Umbilical cord (tissue), 2 donors: ENCODE measurements around the gene PSMA6. TPM values are rescaled to one million over a fixed set of nuclear protein-coding genes. Genes with fewer than 3 reads are reported as not detected.
"Not testable (repeated sequence)": the region's sequence is repeated elsewhere in the genome, so short reads cannot be mapped to it uniquely, and the experiment has no call there.

Source experiments
- DNase-seq: peaks from one replicate; pipeline ENCODE4 v3.0.0-alpha.2; 2015; ENCODE audit warnings: low spot score
- total RNA-seq: library from RNA; depleted of rRNA; stranded (reverse); fragments of >200 nt; gene quantifications from one replicate; pipeline ENCODE4 v1.2.3, GENCODE V29; 2014; ENCODE audit warnings: low replicate concordance; ENCODE audit not compliant: insufficient read depth

PSMA6 gene
- total RNA-seq, 1 donor from 2014 or later: 117 TPM

- DNase-seq: no peak
Measured at GRCh38 chr14:35342489-35343010, 50.4 kb downstream of the PSMA6 start.

DNA sequence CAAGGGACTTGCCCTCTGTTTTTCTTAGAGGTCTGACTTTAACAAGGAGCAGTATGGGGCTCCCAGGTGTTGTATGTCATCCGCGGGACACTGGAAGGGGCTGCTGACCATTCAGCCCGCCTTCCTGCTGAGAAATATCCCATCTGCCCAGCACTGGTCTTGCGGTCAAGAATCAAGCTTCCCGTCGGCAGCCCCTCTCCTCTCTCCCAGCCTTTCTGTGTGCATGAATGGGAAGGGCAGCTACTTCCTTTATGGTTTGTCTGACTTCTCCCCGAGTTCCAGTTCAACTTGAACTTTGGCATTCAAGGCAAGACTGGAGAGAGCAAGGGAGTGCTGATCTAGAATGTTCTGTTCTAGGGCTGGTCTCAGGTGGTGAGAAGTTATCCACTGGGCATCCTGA is 51.5 kb downstream of the PSMA6 start:
- no peak for DNase-seq

GRCh38 chr14:35344107-35344807 is 52.1 kb downstream of the PSMA6 start:
- DNase-seq: no peak

DNA sequence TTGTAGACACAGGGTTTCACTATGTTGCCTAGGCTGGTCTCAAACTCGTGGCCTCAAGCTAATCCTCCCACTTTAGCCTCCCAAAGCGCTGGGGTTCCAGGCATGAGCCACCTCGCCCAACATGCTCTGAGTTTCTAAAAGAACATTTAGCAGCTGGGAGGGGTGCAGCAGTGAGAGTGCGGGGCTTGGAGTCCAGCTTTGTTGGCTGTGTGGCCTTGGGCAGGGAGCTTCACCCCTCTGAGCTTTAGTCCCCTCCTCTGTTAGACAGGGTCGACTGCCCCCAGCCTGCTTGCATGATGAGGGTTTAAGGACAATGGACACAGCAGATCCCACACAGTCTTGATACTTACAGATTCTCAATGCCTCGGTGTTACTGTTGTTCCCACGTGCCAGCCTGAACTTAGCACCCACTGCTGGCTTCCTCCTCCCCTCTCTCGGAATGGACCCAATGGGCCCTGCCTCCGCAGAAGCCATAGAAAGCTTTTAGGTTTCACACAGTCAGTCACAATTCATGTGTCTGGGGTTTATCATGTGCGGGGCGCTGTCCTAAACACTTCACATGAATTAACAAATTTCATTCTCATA is 54.6 kb downstream of the PSMA6 start:
- DNase-seq: no peak

DNA sequence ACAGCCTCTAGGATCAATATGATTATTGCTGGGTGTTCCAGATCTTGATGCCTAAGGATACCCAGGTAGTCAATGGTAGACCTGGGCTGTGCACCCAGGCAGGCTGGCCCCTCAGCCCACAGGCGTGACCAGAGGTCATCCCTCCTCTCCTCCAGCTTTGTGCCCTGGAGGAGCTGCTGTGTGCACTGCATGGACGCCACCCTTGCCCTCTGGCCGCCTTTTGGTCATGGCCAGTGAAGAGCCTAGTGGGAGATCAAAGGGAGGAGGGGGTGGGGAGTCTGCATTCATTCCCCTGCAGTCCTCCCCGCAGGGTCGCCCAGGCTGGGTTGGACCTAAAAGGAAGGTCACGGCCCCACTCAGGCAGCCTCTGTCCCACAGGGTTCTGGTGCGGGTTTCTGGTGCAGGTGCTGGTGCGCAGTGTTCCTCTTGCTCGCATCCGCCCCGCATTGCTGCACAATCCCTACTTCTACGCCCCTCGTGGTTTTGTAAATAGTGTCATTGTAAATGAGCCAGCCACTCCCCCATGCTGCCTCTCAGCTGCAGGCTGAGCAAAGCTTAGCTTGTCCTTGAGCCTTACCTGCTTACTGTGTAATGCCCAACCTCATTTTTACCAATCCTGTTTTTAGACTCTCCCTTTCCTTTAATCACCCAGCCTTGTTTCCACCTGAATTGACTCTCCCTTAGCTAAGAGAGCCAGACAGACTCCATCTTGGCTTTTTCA is 55.3 kb downstream of the PSMA6 start:
- DNase-seq: no peak

DNA sequence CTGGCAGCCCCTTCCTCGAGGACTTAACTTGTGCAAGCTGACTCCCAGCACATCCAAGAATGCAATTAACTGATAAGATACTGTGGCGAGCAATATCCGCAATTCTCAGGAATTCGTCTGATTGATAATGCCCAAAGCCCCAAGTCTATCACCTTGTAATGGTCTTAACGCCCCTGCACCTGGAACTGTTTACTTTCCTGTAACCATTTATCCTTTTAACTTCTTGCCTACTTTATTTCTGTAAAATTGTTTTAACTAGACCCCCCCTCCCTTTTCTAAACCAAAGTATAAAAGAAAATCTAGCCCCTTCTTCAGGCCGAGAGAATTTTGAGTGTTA is 55.8 kb downstream of the PSMA6 start:
- DNase-seq: not testable (repeated sequence)

- no peak for DNase-seq
Measured at GRCh38 chr14:35349496-35350365, 57.5 kb downstream of the PSMA6 start.

DNA sequence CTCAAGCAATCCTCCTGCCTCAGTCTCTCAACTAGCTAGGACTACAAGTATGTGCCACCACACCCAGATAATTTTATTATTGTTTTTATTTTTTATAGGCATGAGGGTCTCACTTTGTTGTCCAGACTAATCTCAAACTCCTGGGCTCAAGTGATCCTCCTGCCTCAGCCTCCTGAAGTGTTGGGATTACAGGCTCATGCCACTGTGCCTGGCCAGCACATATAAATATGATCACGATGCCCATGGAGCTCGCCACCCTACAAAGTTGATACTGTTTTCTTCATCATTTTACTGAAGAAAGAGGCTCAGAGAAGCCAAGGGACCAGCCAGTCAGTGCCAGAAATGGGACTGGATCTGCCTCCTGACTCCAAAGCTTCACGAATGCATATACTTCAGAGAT is 59.3 kb downstream of the PSMA6 start:
- no peak for DNase-seq

- no peak for DNase-seq
Measured at GRCh38 chr14:35351897-35352273, 59.7 kb downstream of the PSMA6 start.

DNA sequence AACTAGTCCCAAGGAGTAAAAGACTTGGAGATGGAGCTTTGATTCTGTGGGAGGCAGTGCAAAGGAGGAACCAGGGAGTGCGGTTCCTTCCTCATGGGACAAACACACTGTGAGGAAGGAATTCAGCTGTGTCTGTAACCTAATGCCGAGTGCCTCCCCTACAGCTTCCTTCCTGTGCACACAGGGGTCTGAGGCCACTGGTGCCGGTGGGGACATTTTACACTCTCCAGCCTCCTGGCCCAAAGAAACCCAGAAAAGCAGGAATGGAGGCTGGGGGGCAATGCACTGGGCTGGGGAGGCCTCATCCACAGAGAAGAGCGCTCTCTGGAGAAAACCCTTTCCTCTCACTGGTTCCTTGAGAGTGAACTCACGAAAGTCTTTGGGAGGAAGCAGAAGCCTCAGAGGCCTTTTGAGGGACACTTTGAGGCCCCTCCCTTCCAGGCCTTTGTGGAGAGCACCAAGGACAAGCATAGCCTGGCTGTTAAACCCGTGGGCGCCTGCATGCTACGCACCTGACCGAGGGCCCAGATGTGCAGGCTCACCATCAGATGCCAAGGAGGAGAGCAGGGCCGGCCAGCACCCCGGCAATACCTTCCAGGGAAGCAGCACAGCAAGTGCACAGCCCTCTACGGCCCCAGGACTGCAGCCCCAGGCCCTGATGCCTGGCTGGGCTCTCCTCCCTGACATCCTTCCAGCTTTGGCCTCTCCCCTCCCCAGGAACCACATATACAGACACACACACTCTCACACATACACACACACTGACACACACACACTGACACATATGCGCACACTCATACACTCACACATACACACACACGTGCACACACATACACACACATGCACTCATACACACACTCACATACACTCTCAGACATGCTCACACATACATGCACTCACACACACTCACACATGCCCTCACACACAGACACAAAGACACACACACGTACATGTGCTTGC is 60.4 kb downstream of the PSMA6 start:
- no peak for DNase-seq

DNA sequence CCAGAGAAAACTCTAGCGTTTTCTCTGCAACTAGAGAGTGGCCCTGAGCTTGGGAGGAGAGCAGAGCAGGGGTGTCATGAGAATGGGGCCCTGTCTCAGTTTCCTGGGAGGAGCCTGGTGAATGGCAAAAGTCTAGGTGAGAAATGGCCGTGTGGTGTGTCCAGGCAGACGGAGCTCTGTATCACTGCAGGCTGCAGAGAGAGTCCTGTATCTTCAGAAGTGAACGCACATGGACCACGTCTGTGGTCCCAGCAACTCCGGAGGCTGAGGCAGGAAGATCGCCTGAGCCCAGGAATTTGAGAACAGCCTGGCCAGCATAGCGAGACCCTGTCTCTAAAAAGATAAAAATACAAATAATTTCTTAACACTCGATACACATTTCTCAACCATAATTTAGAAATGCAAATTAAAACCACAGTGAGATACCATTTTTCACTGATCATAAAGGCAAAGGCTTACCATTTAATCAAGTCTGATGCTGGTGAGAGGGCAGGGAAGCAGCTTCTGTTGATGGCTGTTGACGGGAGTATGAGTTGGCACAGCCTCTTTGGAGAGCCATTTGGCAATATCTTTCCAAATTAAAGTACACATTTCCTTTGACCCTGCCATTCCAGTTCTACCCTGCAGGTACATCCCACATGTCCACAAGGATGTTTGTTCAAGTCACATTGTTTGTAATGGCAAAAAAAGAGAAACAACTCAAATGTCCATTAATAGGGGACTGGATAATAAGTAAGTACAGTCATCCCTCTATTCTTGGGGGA is 61.4 kb downstream of the PSMA6 start:
- no peak for DNase-seq

DNA sequence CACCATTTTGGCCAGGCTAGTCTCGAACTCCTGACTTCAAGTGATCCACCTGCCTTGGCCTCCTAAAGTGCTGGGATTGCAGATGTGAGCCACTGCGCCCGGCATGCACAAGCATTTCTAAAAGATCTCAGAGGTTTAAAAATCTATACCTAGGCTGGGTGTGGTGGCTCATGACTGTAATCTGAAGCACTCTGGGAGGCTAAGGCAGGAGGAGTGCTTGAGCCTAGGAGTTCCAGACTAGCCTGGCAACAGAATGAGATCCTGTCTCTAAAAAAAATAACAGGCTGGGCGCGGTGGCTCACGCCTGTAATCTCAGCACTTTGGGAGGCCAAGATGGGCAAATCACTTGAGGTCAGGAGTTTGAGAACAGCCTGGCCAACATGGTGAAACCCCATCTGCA is 63.1 kb downstream of the PSMA6 start:
- not testable (repeated sequence) for DNase-seq

DNA sequence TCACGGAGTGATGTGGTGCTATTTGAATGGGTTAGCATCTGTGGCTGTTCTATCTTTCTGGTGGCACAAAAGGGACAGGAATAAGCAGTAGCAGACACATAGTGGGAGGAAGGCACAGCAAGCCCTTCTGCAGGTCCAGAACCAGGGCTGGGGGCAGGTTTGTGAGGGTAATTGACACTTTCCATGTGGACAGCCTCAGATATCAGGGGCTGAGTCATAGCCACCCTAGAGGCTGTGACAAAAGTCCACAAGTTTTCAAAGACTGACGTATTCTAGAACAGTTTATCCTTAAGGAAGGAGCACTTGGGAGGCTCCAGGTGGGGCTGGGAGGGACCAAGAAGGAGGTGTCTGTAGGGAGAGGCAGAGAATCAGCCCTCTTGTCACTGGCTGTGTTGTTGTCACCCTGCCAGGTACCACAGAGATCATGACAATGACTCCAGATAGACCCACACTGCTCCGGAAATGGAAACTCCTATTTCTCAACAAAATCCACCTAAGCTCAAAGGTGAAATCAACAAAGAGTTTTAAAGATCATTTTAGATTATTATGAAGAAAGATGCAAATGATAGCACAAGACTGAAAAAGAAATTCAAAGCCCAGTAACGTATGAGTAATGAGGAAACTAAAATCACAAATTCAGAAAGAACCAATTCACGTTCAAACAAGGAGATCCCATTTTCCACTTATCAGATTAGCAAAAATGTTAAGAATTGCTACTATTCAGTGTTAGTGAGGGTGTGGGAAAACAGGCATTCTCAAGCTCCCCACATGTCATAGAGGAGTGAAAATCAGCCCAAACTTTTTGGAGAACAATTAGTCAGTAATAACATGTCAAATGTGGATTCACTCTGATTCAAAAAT is 64.0 kb downstream of the PSMA6 start:
- no peak for DNase-seq

- not testable (repeated sequence) for DNase-seq
Measured at GRCh38 chr14:35359655-35360054, 67.5 kb downstream of the PSMA6 start.

DNA sequence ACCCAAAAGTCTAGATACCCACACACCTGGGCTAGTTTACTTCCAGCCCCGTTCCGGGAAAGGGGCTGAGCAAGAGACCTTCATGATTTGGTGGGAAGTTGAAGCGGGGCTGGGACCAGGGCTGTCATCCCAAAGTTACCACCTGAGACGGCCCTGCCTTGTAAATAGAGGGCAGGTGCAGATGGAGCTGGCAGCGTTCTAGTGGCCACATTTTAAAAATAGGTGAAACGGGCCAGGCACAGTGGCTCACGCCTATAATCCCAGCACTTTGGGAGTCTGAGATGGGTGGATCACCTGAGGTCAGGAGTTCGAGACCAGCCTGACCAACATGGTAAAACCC is 68.9 kb downstream of the PSMA6 start:
- DNase-seq: no peak

- no peak for DNase-seq
Measured at GRCh38 chr14:35362450-35362849, 70.3 kb downstream of the PSMA6 start.

DNA sequence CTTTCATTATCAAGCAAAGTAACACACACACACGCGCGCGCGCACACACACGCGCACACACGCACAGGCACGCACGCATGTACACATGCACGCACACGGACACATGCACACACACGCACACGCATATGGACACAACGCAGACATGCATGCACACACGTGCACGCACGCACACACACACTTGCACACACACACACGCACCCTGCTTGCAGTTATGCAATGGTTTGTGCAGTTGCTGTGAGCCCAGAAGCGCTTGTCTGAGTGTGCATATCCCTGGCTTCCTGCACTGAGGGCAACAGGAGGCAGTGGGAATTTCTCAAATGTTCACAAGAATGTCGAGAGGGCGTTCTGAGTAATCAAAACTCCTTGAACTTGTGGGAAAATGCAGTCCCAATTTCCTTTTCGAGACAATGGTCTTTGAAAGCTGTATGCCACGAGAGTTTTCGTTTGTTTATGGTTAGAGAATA is 70.8 kb downstream of the PSMA6 start:
- DNase-seq: no peak

- DNase-seq: peak; percentile 50
Measured at GRCh38 chr14:35365130-35366055, 73.2 kb downstream of the PSMA6 start.
